GM23338 (cell line): ENCODE measurements around the gene CELA2A. TPM values are rescaled to one million over a fixed set of nuclear protein-coding genes. Genes with fewer than 3 reads are reported as not detected.

Experiments
- ATAC-seq: fragments of 200-7000 bp; cut with Tn5 transposase; 3 replicates; pipeline ENCODE4 v1.9.1; 2020
- DNase-seq: peaks from one replicate; pipeline ENCODE4 v3.0.0-alpha.2; 2015; ENCODE audit warnings: low spot score
- H2AFZ ChIP-seq: fragments of 200-600 bp; sonication (generic); 2 replicates; pipeline ENCODE4 v1.8.0; 2016; ENCODE audit warnings: antibody characterized with exemption, mild to moderate bottlenecking, moderate library complexity
- H3F3A ChIP-seq: fragments of 200-600 bp; sonication (generic); replicated peaks from 2 replicates; pipeline ENCODE4 v1.8.0; 2017; ENCODE audit warnings: antibody characterized with exemption, mixed run types, low read depth
- H3K27ac ChIP-seq: fragments of 200-600 bp; sonication (generic); 2 replicates; pipeline ENCODE4 v1.6.1; 2016; ENCODE audit warnings: low read depth
- H3K27me3 ChIP-seq: fragments of 200-600 bp; sonication (generic); 2 replicates; pipeline ENCODE4 v1.8.0; 2016; ENCODE audit warnings: mild to moderate bottlenecking, mixed run types, moderate library complexity; ENCODE audit not compliant: insufficient read depth
- H3K36me3 ChIP-seq: fragments of 200-600 bp; sonication (generic); 2 replicates; pipeline ENCODE4 v1.8.0; 2016; ENCODE audit warnings: mild to moderate bottlenecking; ENCODE audit not compliant: insufficient read depth
- H3K4me1 ChIP-seq: fragments of 200-600 bp; sonication (generic); 2 replicates; pipeline ENCODE4 v1.8.0; 2016; ENCODE audit warnings: mild to moderate bottlenecking, moderate library complexity; ENCODE audit not compliant: insufficient read depth
- H3K4me2 ChIP-seq: fragments of 200-600 bp; sonication (generic); 2 replicates; pipeline ENCODE4 v1.7.1; 2017; ENCODE audit warnings: mixed run types
- H3K4me3 ChIP-seq: fragments of 200-600 bp; sonication (generic); 2 replicates; pipeline ENCODE4 v1.6.1; 2016; ENCODE audit warnings: mixed run types
- H3K79me2 ChIP-seq: fragments of 200-600 bp; sonication (generic); replicated peaks from 2 replicates; pipeline ENCODE4 v1.8.0; 2017; ENCODE audit warnings: mild to moderate bottlenecking; ENCODE audit not compliant: insufficient read depth
- H3K9me2 ChIP-seq: fragments of 200-600 bp; sonication (generic); 2 replicates; pipeline ENCODE4 v1.8.0; 2017; ENCODE audit not compliant: insufficient read depth
- H4K20me1 ChIP-seq: fragments of 200-600 bp; sonication (generic); replicated peaks from 2 replicates; pipeline ENCODE4 v1.8.0; 2017; ENCODE audit warnings: mild to moderate bottlenecking; ENCODE audit not compliant: insufficient read depth
- H3K27ac Mint-ChIP-seq: 2 replicates; pipeline ENCODE4 v1.8.0; 2020; ENCODE audit warnings: inconsistent platforms, mild to moderate bottlenecking, moderate library complexity, mixed read lengths
- H3K27me3 Mint-ChIP-seq: 3 replicates; pipeline ENCODE4 v1.8.0; 2022; ENCODE audit warnings: low read depth, mild to moderate bottlenecking, moderate library complexity, mixed read lengths, inconsistent platforms; ENCODE audit not compliant: insufficient read depth, poor library complexity
- H3K36me3 Mint-ChIP-seq: 3 replicates; pipeline ENCODE4 v1.8.0; 2021; ENCODE audit warnings: low read depth, mild to moderate bottlenecking, inconsistent platforms, moderate library complexity, mixed read lengths
- H3K4me1 Mint-ChIP-seq: 3 replicates; pipeline ENCODE4 v1.8.0; 2020; ENCODE audit warnings: mild to moderate bottlenecking, inconsistent platforms, mixed read lengths
- H3K4me3 Mint-ChIP-seq: 3 replicates; pipeline ENCODE4 v1.8.0; 2021; ENCODE audit warnings: moderate library complexity, mild to moderate bottlenecking, inconsistent platforms, mixed read lengths
- H3K9me3 Mint-ChIP-seq: 3 replicates; pipeline ENCODE4 v1.8.0; 2020; ENCODE audit warnings: moderate library complexity, mild to moderate bottlenecking, inconsistent platforms, mixed read lengths
- CREB1 ChIP-seq: fragments of 250-450 bp; sonication (Bioruptor Pico); IDR thresholded peaks from 2 replicates; pipeline ENCODE4 v1.5.0; 2020; ENCODE audit warnings: low read depth, mild to moderate bottlenecking, moderate library complexity
- ETS1 ChIP-seq: IDR thresholded peaks from 2 replicates; pipeline ENCODE4 v1.6.1; 2016; ENCODE audit warnings: antibody characterized with exemption
- EZH2 ChIP-seq: fragments of 200-600 bp; sonication (generic); IDR thresholded peaks from one replicate; pipeline ENCODE4 v1.8.0; 2017; ENCODE audit warnings: antibody characterized with exemption, mild to moderate bottlenecking, low read depth; ENCODE audit not compliant: unreplicated experiment
- EZH2phosphoT487 ChIP-seq: fragments of 200-600 bp; sonication (generic); IDR thresholded peaks from one replicate; pipeline ENCODE4 v1.8.1; 2018; ENCODE audit warnings: antibody characterized with exemption; ENCODE audit not compliant: unreplicated experiment
- JUNB ChIP-seq: IDR thresholded peaks from one replicate; pipeline ENCODE4 v1.6.1; 2016; ENCODE audit warnings: antibody characterized with exemption; ENCODE audit not compliant: unreplicated experiment
- NANOG ChIP-seq: IDR thresholded peaks from 2 replicates; pipeline ENCODE4 v1.6.1; 2016; ENCODE audit warnings: antibody characterized with exemption, borderline replicate concordance
- POLR2AphosphoS5 ChIP-seq: IDR thresholded peaks from 2 replicates; pipeline ENCODE4 v1.6.1; 2016; ENCODE audit warnings: antibody characterized with exemption, low read depth
- REST ChIP-seq: IDR thresholded peaks from one replicate; pipeline ENCODE4 v1.6.1; 2018; ENCODE audit warnings: antibody characterized with exemption; ENCODE audit not compliant: unreplicated experiment
- STAT1 ChIP-seq: IDR thresholded peaks from one replicate; pipeline ENCODE4 v1.6.1; 2016; ENCODE audit warnings: antibody characterized with exemption; ENCODE audit not compliant: unreplicated experiment
- ZNF114 ChIP-seq: fragments of 250-450 bp; sonication (Bioruptor Pico); IDR thresholded peaks from 2 replicates; pipeline ENCODE4 v1.5.0; 2020; ENCODE audit warnings: mild to moderate bottlenecking, moderate library complexity
- ZNF331 ChIP-seq: fragments of 250-450 bp; sonication (Bioruptor Pico); IDR thresholded peaks from 2 replicates; pipeline ENCODE4 v1.5.0; 2020; ENCODE audit warnings: low read depth, mild to moderate bottlenecking, moderate library complexity
- polyA plus RNA-seq: library from polyadenylated mRNA; unstranded; fragments of >200 nt; fragmentation: Nextera tagmentation; extraction: Ambion mirVana; gene quantifications from 2 replicates; pipeline ENCODE4 v1.2.1, GENCODE V29; 2016
- total RNA-seq: library from RNA; depleted of rRNA; stranded (reverse); fragments of >200 nt; shearing (Covaris generic); gene quantifications from 2 replicates; pipeline ENCODE4 v1.2.3, GENCODE V29; 2014
- TF ChIP-seq, protein P1 (sequence below): fragments of 250-450 bp; sonication (Bioruptor Pico); IDR thresholded peaks from 2 replicates; pipeline ENCODE4 v1.5.0; 2020; ENCODE audit warnings: mild to moderate bottlenecking, moderate library complexity
- TF ChIP-seq, protein P2 (sequence below), 2 experiments: fragments of 200-600 bp in 1 of 2; sonication (generic) in 1 of 2; conservative IDR thresholded peaks; 2 replicates each; pipeline versions ENCODE4 v1.5.1 to v1.6.1; 2016 to 2017; ENCODE audit warnings: antibody characterized with exemption in 2 of 2, low read depth in 2 of 2, mild to moderate bottlenecking in 2 of 2, moderate library complexity in 1 of 2

Gene CELA2A
- total and polyA plus RNA-seq, 2 experiments from 2014 or later = not detected

GRCh38 chr1:15500184-15501178, 43.9 kb downstream of the CELA2A start:
- Mint-ChIP-seq H3K4me1 (peaks cover 18% of the 10 kb centered on the region), H3K36me3 (peaks cover 20% of the 10 kb centered on the region; the same call in 2 of the 3 replicates), H3K27me3 (no peaks in the 10 kb centered on the region), H3K27ac (0 out of 2 replicates have a peak overlapping the region, but pooled peaks have one; percentile 36), H3K4me3 (no peak overlapping the region), H3K9me3 (0 out of 3 replicates have a peak, but pooled peaks cover 4% of the 10 kb centered on the region)
- H3K27ac ChIP-seq = no peak overlapping the region
- H3K27me3 ChIP-seq = no peaks in the 10 kb centered on the region
- H2AFZ ChIP-seq = no peak overlapping the region
- TF ChIP-seq, protein P1, sequence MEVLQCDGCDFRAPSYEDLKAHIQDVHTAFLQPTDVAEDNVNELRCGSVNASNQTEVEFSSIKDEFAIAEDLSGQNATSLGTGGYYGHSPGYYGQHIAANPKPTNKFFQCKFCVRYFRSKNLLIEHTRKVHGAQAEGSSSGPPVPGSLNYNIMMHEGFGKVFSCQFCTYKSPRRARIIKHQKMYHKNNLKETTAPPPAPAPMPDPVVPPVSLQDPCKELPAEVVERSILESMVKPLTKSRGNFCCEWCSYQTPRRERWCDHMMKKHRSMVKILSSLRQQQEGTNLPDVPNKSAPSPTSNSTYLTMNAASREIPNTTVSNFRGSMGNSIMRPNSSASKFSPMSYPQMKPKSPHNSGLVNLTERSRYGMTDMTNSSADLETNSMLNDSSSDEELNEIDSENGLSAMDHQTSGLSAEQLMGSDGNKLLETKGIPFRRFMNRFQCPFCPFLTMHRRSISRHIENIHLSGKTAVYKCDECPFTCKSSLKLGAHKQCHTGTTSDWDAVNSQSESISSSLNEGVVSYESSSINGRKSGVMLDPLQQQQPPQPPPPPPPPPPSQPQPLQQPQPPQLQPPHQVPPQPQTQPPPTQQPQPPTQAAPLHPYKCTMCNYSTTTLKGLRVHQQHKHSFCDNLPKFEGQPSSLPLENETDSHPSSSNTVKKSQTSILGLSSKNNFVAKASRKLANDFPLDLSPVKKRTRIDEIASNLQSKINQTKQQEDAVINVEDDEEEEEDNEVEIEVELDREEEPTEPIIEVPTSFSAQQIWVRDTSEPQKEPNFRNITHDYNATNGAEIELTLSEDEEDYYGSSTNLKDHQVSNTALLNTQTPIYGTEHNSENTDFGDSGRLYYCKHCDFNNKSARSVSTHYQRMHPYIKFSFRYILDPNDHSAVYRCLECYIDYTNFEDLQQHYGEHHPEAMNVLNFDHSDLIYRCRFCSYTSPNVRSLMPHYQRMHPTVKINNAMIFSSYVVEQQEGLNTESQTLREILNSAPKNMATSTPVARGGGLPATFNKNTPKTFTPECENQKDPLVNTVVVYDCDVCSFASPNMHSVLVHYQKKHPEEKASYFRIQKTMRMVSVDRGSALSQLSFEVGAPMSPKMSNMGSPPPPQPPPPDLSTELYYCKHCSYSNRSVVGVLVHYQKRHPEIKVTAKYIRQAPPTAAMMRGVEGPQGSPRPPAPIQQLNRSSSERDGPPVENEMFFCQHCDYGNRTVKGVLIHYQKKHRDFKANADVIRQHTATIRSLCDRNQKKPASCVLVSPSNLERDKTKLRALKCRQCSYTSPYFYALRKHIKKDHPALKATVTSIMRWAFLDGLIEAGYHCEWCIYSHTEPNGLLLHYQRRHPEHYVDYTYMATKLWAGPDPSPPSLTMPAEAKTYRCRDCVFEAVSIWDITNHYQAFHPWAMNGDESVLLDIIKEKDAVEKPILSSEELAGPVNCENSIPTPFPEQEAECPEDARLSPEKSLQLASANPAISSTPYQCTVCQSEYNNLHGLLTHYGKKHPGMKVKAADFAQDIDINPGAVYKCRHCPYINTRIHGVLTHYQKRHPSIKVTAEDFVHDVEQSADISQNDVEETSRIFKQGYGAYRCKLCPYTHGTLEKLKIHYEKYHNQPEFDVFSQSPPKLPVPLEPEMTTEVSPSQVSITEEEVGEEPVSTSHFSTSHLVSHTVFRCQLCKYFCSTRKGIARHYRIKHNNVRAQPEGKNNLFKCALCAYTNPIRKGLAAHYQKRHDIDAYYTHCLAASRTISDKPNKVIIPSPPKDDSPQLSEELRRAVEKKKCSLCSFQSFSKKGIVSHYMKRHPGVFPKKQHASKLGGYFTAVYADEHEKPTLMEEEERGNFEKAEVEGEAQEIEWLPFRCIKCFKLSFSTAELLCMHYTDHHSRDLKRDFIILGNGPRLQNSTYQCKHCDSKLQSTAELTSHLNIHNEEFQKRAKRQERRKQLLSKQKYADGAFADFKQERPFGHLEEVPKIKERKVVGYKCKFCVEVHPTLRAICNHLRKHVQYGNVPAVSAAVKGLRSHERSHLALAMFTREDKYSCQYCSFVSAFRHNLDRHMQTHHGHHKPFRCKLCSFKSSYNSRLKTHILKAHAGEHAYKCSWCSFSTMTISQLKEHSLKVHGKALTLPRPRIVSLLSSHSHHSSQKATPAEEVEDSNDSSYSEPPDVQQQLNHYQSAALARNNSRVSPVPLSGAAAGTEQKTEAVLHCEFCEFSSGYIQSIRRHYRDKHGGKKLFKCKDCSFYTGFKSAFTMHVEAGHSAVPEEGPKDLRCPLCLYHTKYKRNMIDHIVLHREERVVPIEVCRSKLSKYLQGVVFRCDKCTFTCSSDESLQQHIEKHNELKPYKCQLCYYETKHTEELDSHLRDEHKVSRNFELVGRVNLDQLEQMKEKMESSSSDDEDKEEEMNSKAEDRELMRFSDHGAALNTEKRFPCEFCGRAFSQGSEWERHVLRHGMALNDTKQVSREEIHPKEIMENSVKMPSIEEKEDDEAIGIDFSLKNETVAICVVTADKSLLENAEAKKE (CRISPR knock-in tag) = no peak
- no peak for TF ChIP-seq REST
- no peak for TF ChIP-seq EZH2
- no peak for TF ChIP-seq EZH2phosphoT487
- TF ChIP-seq STAT1 = no peak
- no peak for TF ChIP-seq ZNF114 (CRISPR knock-in tag)
- no peak for TF ChIP-seq ETS1
- no peak for TF ChIP-seq JUNB
- no peak for TF ChIP-seq NANOG
- no peak for TF ChIP-seq POLR2AphosphoS5
- no peak for TF ChIP-seq ZNF331 (CRISPR knock-in tag)
- TF ChIP-seq, protein P2, sequence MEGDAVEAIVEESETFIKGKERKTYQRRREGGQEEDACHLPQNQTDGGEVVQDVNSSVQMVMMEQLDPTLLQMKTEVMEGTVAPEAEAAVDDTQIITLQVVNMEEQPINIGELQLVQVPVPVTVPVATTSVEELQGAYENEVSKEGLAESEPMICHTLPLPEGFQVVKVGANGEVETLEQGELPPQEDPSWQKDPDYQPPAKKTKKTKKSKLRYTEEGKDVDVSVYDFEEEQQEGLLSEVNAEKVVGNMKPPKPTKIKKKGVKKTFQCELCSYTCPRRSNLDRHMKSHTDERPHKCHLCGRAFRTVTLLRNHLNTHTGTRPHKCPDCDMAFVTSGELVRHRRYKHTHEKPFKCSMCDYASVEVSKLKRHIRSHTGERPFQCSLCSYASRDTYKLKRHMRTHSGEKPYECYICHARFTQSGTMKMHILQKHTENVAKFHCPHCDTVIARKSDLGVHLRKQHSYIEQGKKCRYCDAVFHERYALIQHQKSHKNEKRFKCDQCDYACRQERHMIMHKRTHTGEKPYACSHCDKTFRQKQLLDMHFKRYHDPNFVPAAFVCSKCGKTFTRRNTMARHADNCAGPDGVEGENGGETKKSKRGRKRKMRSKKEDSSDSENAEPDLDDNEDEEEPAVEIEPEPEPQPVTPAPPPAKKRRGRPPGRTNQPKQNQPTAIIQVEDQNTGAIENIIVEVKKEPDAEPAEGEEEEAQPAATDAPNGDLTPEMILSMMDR (conservative IDR thresholded peaks at IDR 0.05; ENCODE audit: low read depth in 2 of 2) = no peak
- TF ChIP-seq CREB1 = no peak
- H3K36me3 ChIP-seq = no peaks in the 10 kb centered on the region; the same call in 1 of the 2 replicates
- no peak for DNase-seq
- ATAC-seq = no peak
- H3K9me2 ChIP-seq = no peaks in the 10 kb centered on the region
- no peak overlapping the region for H3K4me3 ChIP-seq
- H4K20me1 ChIP-seq = no peaks in the 10 kb centered on the region
- H3K79me2 ChIP-seq = no peaks in the 10 kb centered on the region
- no peaks in the 10 kb centered on the region for H3F3A ChIP-seq
- peaks cover 9% of the 10 kb centered on the region for H3K4me1 ChIP-seq
- H3K4me2 ChIP-seq = no peak overlapping the region
